Stimulated activated CD4-positive, alpha-beta T cell treated with anti-CD3 and anti-CD28 coated beads, Interleukin-15, amount 100 ng/mL, for 48 hours (primary cell): Measurements from ENCODE around the gene INTS1.

Experiments
- DNase-seq, 2 donors: peaks; one replicate each; pipeline ENCODE4 v3.0.0-alpha.2; 2020; ENCODE audit warnings: low read depth in 2 of 2

Gene INTS1

DNA sequence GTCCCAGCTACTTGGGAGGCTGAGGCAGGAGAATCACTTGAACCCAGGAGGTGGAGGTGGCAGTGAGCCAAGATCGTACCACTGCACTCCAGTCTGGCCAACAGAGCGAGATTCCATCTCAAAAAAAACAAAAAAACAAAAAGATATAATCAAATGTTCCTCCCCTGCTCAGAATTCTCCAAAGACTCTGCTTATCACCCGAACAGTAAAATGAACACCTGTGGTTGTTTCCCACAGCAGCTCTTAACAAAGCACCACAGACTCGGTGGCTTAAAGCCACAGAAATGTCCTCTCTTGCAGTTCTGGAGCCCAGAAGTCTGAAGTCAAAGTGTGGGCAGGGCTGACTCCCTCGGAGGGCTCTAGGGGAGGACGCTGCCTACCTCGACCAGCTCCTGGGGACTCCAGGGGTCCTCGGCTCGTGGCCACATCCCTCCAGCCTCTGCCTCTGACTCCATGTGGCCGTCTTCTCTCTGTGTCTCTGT lies 4.1 kb upstream of the INTS1 start:
- DNase-seq: no peak

DNA sequence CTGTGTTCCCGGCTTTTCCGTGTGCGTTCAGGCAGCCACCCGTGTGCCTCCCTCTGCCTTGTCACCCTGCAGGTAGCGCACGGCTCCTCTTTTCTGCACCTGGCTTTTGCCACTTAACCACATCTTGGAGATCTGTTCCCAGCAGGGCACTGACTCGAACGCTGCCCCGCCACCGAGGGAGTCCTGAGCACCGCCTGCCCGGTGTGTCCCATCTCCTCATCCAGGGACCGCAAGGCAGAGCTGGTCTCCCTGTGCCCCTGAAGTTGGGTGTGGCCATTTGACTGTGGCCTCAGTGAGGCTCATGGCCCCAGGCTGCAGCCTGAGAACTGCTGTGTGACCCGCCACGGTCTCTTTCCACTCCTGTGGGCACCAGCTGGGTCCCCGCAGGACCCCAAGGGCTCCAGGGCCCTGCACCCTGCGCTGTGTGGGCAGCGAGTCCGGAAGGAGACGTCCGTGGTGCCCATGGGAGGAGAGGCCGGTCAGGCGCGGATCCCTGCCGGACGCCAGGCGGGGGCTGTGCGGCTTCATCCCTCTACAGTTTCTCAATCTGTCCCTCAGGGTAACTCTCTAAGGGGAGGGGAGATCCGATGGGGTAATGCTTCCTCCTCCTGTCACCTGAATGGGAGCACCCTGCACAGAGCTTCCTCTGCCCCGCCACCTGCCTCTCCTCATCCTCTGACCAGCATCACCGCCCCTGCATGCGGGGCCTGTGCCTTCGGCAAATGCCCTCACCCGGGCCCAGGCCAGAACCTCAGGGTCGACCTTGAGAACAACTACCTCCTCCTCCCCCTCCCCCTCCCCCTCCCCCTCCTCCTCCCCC lies 1.8 kb upstream of the INTS1 start:
- no peak for DNase-seq

GRCh38 chr7:1503390-1503789 lies 799 bp downstream of the INTS1 start:
- no peak for DNase-seq

GRCh38 chr7:1502845-1503244 lies 1.3 kb downstream of the INTS1 start:
- no peak for DNase-seq

DNA sequence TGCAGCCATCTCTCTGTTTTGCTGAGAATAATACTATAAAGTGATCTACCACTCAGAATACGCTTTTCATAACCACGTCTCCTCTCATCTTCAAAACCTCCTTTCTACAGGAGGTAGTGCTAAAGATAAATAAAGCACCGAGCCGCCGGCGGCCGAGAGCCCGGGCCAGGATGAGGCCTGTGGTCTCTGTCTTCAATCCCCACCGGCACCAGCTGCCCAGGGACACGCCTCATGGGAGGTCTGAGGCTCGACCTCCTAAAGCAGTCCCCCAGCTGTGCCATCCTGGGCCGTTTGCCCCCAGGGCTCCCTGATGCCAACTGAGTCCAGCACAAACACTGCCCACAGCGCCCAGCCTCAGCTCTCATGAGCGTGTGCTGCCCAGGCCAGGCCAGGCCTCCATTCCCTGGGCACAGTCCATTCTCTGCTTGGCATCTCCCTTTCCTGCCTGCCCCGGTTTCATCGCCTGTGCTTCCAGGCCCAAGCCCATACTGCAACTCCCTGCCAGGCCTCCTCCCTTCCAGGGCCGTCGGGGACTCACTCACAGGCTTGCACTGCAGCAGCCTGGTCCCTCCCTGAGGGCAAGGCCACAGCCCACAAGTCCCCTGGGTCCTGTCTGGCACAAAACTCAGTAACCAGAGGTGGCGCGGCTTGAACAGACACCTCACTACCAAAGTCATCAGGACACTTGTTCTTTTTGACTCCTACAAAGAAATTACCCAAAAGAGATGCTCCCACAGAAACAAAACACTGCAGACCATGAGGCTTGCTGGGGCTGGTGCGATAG lies 2.5 kb downstream of the INTS1 start:
- no peak for DNase-seq

DNA sequence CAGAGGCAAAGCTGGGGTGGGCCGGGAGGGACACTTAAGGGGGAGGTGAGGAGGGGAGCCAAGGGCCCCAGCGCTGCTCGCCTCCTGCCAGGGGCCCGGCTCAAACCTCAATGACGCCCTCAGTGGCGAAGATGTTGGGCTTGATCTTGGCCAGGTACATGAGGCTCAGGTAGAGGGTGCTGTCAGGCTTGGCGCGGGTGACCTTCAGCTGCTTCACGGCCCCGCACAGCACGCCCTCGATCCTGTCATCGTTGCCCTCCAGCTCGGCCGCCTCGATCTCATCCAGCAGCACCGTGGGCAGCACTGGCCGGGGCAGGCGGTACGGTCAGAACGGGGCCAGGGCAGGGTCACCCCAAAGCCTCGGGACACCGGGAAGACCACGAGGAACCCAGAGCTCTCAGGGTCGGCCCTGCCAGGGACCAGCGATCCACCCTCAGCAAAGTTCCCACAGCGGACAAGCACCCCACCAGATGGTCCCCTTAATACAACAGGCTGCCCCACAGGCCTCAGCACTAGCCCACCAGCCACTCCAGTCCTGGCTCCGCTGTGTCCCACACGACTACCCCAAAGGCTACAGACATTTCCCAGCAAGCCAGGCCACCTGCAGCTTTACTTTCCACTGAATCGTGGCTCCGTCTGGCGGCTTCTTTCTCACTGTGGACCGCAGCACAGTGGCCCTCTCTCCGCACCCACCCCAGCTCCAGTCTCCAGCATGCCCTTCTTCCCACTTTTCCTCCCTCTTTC lies 4.0 kb downstream of the INTS1 start:
- no peak for DNase-seq

- no peak for DNase-seq
Measured at GRCh38 chr7:1499367-1500029, 4.7 kb downstream of the INTS1 start.

DNA sequence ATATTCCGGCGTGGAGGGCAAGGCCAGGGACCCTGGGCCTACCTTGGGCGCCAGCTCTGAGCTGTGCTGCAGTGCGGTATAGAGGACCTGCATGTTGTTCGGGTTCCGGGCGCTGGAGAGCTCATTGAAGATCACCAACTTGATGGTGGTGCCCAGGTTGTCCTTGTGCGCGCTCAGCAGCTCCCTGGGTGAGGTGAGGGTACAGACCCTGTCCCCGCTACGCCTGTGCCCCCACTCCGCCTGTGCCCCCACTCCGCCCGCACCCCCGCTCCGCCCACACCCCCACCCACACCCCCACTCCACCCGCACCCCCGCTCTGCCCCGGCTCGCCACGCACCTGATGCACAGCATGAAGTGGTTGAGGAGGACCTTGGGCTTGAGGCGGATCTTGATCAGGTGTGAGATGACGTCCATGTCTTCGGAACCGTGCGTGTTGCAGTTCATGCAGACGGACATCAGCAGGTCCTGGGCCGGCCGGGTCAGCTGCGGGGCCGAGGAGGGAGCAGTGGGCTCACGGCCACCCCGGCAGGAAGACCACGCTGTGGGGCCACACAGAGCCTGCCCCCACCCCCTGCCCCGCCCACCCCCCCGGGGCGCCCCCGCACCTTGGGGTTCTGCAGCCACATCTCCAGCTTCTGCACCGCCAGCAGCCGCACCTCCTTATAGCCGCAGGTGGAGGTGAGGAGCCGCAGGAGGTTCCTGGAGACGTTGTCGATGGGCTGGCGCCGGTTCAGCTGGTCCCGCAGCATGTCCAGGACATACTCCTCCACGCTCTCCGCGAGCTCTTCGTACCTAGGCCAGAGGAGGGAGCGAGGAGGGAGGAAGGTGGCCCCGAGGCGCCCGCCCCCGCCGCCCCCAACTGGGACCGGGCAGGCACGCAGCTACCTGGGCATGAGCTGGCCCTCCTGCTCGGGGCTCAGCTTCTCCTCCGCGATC lies 5.6 kb downstream of the INTS1 start:
- no peak for DNase-seq

GRCh38 chr7:1497293-1497927 lies 6.8 kb downstream of the INTS1 start:
- no peak for DNase-seq

DNA sequence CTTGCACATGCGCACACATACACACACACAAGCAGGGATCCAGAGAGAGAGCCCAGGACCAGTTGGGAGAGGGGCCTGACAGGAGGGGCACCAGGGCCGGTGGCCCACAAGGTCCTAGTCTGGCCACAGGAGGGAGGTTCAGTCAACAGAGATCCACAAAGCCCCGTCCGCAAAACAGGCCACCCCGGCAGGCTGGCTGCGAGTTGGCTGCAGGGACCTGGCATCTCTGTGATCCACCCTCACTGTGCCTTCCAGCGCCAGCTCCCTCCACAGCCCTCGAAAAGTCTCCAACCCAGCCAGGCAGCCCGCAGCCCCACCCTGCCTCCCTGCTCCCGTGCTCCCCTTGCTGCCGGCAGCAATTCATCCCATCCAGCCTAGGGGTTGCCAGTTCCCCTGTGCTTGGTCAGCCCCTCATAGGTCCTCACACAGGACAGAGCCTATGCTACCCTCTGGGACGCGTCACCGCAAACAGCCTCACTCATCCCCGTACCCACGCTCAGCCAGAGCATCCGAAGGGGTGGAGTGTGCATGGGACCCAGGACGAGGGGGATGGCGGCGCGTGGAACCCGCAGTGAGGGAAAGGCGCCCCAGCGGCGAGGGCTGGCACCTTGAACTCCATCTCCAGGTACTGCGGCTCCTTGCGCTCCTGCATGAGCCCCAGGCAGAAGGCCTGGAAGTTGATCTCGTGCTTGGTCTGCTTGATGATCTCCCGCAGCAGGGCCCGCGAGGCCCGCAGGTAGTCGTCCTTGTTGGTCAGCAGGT lies 7.5 kb downstream of the INTS1 start:
- DNase-seq: no peak

GRCh38 chr7:1495564-1496242 lies 8.5 kb downstream of the INTS1 start:
- no peak for DNase-seq

GRCh38 chr7:1494866-1495563 lies 9.2 kb downstream of the INTS1 start:
- no peak for DNase-seq

DNA sequence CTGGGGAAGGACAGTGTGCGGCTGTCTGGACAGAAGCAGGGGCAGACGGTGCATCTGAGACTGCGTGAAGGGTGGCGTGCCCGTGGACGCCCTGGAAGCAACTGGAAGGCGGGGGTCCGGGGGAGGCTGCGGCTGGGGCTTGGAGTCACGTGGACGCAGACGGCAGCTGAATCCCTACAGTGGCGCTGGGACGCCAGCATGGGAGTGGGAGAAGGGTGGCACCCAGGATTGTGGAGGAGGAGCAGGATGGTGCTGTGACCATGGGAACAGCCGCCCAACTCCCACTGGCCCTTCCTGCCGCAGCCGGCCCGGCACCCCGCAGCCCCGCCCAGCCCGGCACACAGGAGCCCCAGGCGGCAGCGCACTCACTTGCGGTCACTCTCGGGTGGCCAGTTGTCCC lies 9.7 kb downstream of the INTS1 start:
- DNase-seq: no peak

- DNase-seq: no peak
Measured at GRCh38 chr7:1493571-1493970, 10.6 kb downstream of the INTS1 start.

- no peak for DNase-seq
Measured at GRCh38 chr7:1493129-1493528, 11.1 kb downstream of the INTS1 start.

DNA sequence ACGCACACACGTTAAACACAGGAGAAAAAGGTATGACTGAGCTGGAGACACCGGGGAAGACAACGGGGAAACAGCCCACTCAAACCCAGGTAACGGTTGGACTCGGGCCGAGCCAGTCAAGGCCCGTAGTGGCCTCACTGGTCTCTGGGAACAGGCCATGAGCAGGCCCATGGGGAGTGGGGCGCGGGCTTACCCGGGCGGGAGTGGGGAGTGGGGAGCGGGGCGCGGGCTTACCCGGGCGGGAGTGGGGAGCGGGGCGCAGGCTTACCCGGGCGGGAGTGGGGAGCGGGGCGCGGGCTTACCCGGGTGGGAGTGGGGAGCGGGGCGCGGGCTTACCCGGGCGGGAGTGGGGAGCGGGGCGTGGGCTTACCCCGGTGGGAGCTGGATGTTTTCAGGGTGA lies 11.5 kb downstream of the INTS1 start:
- DNase-seq: no peak

DNA sequence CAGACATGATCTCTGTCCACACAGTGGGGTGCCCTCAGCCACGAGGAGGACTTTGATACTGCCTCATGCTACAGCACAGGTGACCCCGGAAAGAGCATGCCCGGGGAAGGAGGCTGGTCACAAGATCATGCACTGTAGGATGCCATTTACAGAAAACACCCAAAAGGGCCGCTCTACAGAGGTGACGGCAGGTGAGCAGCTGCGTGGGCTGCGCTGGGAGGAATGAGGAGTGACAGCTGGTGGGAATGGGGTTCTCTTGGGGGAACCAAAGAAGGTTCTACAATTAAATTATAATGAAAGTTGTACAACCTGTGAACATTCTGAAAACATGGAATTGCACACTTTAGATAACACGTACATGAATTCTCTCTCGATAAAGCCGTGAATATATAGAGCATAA lies 12.0 kb downstream of the INTS1 start:
- no peak for DNase-seq

DNA sequence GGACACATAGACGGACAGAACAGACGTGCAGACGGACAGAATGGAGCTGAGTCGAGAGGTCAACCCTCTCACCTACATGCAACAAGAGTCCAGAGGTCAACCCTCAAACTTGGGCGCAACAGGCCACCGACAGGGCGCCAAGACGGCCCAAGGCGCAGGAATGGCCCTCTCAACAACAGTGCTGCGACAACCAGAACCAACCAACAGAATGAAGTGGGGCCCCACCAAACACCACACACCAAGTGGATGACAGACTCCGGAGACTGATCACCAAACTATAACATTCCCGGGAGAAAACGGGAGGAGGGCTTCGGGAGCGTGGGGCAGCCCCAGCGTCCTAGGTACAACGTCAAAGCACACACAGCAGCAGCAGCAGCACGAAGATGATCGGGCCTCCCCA lies 13.4 kb downstream of the INTS1 start:
- DNase-seq: no peak
